ENCODE measurements around the gene SLC4A11.

DNA sequence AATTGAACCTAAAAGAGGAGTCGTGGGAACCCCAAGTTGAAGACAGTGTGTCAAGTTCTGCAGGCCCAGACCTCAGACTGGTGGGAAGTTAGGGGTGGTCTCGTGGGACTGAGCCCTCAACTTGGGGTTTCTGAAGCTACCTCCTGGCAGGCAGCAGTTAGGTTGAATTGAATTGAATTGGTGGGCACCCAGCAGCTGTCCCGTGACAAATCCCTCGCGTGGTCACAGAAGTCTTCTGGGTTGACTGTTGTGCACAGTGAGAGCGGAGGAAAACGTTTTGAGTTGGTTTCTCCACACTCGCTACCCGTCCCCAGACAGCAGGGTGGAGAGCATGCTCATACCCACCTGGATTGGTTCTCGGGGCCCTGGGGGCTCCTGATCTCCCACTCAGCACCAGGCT is 12.9 kb downstream of the SLC4A11 start:
- TF ChIP-seq, protein P1, sequence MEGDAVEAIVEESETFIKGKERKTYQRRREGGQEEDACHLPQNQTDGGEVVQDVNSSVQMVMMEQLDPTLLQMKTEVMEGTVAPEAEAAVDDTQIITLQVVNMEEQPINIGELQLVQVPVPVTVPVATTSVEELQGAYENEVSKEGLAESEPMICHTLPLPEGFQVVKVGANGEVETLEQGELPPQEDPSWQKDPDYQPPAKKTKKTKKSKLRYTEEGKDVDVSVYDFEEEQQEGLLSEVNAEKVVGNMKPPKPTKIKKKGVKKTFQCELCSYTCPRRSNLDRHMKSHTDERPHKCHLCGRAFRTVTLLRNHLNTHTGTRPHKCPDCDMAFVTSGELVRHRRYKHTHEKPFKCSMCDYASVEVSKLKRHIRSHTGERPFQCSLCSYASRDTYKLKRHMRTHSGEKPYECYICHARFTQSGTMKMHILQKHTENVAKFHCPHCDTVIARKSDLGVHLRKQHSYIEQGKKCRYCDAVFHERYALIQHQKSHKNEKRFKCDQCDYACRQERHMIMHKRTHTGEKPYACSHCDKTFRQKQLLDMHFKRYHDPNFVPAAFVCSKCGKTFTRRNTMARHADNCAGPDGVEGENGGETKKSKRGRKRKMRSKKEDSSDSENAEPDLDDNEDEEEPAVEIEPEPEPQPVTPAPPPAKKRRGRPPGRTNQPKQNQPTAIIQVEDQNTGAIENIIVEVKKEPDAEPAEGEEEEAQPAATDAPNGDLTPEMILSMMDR (conservative IDR thresholded peaks at IDR 0.05 in 1 of 2, IDR thresholded peaks at IDR 0.05 in 1 of 2; ENCODE audit: low read depth in 1 of 2, low read length in 2 of 2), result no peak
- TF ChIP-seq EZH2 (IDR thresholded peaks at IDR 0.05; ENCODE audit: low read length, missing control alignments), result no peak

Measured in fibroblast of lung (primary cell).